T-helper 17 cell (primary cell): Measurements from ENCODE around the gene PANX2. TPM values are rescaled to one million over a fixed set of nuclear protein-coding genes. Genes with fewer than 3 reads are reported as not detected.
A peak's percentile ranks its signal among the peaks of the same experiment; 100 is the strongest.
"Not testable (repeated sequence)": the region's sequence is repeated elsewhere in the genome, so short reads cannot be mapped to it uniquely, and the experiment has no call there.

Experiments
- ATAC-seq: fragments of 150-1000 bp; cut with Tn5 transposase; 2 replicates; pipeline ENCODE4 v1.10.0; 2021; ENCODE audit warnings: mild to moderate bottlenecking, moderate library complexity
- DNase-seq, 3 donors: peaks; one replicate each; pipeline versions ENCODE4 v3.0.0 to v3.0.0-alpha.2; 2020 to 2021
- H3K9me3 ChIP-seq: one replicate; pipeline ENCODE4 v1.7.0; 2013; ENCODE audit warnings: low read length, mild to moderate bottlenecking; ENCODE audit not compliant: control insufficient read depth, poor library complexity, severe bottlenecking
- H3K27ac Mint-ChIP-seq: one replicate; pipeline ENCODE4 v1.8.0; 2022; ENCODE audit warnings: mild to moderate bottlenecking, moderate library complexity, mixed read lengths
- H3K27me3 Mint-ChIP-seq: one replicate; pipeline ENCODE4 v1.8.0; 2022; ENCODE audit warnings: mixed read lengths
- H3K36me3 Mint-ChIP-seq: one replicate; pipeline ENCODE4 v1.8.0; 2022; ENCODE audit warnings: low read depth, mixed read lengths
- H3K4me1 Mint-ChIP-seq: one replicate; pipeline ENCODE4 v1.8.0; 2022; ENCODE audit warnings: mild to moderate bottlenecking, mixed read lengths
- H3K4me3 Mint-ChIP-seq: one replicate; pipeline ENCODE4 v1.8.0; 2022; ENCODE audit warnings: mild to moderate bottlenecking, moderate library complexity, mixed read lengths
- total RNA-seq, 4 donors: library from RNA in 2 of 4; stranded (reverse) in 2 of 4; gene quantifications; one replicate each; pipeline ENCODE4 v1.2.3 and lab custom pipeline; 2022 to 2026

Gene PANX2
- total RNA-seq, 2 donors from 2014 or later = 0.29 TPM; not detected in 1

DNA sequence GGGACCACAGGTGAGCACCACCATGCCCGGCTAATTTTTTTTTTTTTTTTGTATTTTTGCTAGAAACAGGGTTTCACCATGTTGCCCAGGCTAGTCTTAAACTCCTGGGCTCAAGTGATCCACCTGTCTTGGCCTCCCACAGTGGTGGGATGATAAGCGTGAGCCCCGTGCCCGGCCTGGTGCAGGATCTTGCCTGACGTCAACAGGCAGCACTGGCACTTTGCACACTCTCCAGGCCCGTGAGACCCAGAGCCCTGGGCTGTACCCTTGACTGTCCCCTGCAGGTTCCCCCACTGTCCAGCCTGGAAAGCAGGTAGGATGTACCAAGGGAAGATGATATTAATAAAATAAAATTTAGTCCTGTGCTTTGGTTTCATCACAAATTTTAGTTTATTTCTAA lies 29.1 kb upstream of the PANX2 start:
- Mint-ChIP-seq H3K27me3 (peaks cover 62% of the 10 kb centered on the region), H3K4me3 (no peak overlapping the region), H3K4me1 (peaks cover 2% of the 10 kb centered on the region), H3K27ac (no peak overlapping the region), H3K36me3 (no peaks in the 10 kb centered on the region)
- H3K9me3 ChIP-seq = no peaks in the 10 kb centered on the region
- DNase-seq (no peak), ATAC-seq (no peak)

DNA sequence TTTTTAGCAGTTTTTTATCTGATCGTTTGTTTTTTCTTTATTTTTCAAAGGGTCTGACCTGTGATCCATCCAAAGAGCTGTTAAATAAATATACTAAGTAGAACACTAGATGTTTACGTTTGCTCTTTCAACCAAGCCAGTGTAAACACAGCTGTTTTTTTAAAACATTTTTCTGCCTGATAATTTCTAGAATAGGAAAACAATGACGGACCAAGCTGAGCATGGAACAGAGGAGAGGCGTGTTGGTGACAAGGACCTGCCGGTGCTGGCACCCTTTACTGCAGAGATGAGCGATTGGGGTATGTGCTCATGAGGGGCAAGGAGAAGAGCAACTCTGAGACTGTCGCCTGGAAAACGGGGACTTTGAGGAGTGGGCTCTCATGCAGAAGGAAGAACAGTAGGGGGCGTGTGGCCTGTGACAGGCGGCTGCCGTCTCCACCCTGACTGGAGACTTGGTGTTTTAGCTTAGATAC lies 28.6 kb upstream of the PANX2 start:
- ATAC-seq = no peak
- H3K4me3 Mint-ChIP-seq = no peak overlapping the region
- DNase-seq = no peak
- H3K4me1 Mint-ChIP-seq = peaks cover 2% of the 10 kb centered on the region
- H3K27me3 Mint-ChIP-seq = peaks cover 57% of the 10 kb centered on the region
- H3K9me3 ChIP-seq = no peaks in the 10 kb centered on the region
- no peak overlapping the region for H3K27ac Mint-ChIP-seq
- no peaks in the 10 kb centered on the region for H3K36me3 Mint-ChIP-seq

DNA sequence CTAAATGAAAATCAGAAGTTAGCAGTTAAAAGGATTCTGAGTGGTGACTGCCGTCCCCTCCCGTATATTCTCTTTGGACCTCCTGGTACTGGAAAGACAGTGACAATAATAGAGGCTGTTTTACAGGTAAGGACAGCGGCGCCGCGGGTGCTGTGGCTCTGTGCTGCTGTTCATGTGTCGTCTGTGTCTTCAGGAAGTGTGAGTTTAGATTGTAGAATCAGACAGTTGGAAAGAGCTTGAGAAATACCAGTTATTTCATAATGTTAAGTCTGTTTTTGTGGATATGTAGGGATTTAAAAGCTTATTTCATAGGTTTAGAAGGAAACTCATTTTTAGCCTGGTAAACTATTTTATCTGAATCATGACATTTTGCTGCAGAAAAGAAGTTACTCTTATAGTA lies 27.4 kb upstream of the PANX2 start:
- H3K27me3 Mint-ChIP-seq = peaks cover 52% of the 10 kb centered on the region
- H3K9me3 ChIP-seq = no peaks in the 10 kb centered on the region
- ATAC-seq = no peak
- peaks cover 2% of the 10 kb centered on the region for H3K4me1 Mint-ChIP-seq
- H3K27ac Mint-ChIP-seq = no peak overlapping the region
- H3K36me3 Mint-ChIP-seq = no peaks in the 10 kb centered on the region
- H3K4me3 Mint-ChIP-seq = no peak overlapping the region
- DNase-seq = no peak

DNA sequence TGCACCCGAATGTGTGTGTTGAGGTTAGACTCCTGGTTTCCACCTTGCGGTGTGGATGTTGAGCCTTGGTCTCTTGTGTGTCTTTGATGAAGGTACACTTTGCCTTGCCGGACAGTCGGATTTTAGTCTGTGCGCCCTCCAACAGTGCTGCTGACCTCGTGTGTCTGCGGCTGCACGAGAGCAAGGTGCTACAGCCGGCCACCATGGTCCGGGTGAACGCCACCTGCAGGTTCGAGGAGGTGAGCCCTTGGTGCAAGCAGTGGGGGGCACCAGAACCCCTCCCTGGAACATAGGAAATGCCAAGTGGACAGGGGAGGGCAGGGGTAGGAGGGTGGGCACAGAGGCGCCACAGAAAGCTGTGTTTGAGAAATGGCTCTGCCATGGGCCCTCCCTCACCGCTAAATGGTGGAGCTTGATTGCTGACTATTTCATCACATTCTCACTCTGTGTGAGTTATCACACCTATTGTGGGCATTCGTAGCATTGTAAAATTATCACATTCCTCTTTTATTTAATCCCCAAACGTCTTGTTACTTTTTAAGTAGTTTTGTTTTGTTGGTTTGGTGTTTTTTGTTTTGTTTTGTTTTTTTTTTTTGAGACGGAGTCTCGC lies 26.4 kb upstream of the PANX2 start:
- no peak for DNase-seq

DNA sequence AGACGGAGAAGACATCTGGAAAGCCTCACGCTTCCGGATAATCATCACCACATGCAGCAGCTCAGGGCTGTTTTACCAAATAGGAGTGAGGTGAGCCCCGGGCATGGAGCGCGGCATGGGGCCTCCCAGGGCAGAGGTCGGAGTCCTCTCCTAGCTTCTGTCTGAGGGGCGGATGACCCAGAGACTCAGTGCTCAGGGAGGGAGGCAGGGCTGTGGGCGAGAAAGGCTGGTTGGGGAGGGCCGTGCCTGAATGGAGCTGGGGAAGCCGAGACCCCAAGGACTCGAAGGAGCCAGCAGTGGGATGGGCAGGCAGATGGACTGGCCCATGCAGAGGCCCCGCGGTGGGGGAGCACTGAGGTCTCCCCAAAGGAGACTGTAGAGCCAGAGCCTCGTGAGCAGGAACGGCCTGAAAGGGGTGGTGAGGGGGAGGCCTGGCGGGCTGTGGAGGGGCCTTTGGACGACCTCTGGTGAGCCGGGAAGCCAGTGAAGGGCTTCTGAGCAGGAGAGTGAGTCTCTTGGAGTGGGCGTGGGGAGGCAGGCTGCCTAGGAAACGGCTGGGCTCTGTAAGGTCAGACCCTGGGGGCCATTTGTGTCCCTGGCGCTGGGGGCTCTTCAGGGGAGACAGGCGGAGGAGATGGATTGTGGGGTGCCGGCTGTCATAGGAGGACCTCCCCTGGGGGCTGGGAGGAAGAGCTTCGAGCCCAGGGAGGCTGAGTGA lies 24.7 kb upstream of the PANX2 start:
- Mint-ChIP-seq H3K36me3 (no peaks in the 10 kb centered on the region), H3K27ac (no peak overlapping the region), H3K4me3 (no peak overlapping the region), H3K4me1 (peaks cover 4% of the 10 kb centered on the region), H3K27me3 (peaks cover 32% of the 10 kb centered on the region)
- H3K9me3 ChIP-seq = no peaks in the 10 kb centered on the region
- no peak for ATAC-seq
- no peak for DNase-seq

More for the DNA sequence above, 26.4 kb upstream of the PANX2 start:
- no peak for ATAC-seq
- peaks cover 48% of the 10 kb centered on the region for H3K27me3 Mint-ChIP-seq
- H3K36me3 Mint-ChIP-seq = no peaks in the 10 kb centered on the region
- no peak overlapping the region for H3K4me3 Mint-ChIP-seq
- no peak overlapping the region for H3K27ac Mint-ChIP-seq
- H3K4me1 Mint-ChIP-seq = peaks cover 2% of the 10 kb centered on the region
- H3K9me3 ChIP-seq = no peaks in the 10 kb centered on the region

DNA sequence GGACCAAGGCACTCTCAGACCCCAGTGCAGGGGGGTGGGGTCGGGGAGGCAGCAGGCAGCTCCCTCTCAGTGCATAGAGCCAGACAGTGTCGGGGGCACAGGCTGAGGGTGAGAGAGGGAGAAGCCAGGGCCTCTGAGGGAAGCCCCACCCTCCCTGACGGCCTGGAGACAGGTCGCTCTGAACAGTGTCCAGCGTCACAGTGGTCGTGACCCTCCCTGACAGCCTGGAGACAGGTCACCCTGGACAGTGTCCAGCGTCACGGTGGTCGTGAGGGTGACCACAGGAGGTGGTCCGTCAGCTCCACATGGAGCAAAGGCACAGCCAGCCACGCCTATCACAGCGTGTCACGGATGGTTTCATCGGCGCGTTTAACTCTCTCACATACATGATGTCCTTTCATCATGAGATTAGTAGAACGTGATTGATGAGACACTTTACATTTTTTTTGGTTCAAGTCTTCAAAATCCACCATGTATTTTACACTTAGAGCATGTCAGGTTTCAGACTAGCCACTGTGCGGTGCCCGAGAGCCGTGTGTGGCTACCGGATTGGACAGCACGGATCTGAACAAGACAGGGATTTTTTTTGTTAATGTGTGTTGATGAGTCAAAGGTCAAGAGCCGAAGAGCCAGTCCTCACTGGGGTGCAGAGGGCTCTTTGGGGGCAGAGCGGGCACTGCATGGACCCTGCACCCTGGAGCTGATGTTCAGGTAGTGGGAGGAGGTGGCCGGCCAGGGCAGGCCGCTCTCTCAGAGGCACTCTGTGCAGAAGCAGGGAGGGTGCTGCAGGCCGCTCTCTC lies 23.9 kb upstream of the PANX2 start:
- no peak for ATAC-seq
- no peaks in the 10 kb centered on the region for H3K9me3 ChIP-seq
- DNase-seq = no peak
- peaks cover 4% of the 10 kb centered on the region for H3K4me1 Mint-ChIP-seq
- H3K36me3 Mint-ChIP-seq = no peaks in the 10 kb centered on the region
- H3K4me3 Mint-ChIP-seq = no peak overlapping the region
- H3K27ac Mint-ChIP-seq = no peak overlapping the region
- peaks cover 31% of the 10 kb centered on the region for H3K27me3 Mint-ChIP-seq

DNA sequence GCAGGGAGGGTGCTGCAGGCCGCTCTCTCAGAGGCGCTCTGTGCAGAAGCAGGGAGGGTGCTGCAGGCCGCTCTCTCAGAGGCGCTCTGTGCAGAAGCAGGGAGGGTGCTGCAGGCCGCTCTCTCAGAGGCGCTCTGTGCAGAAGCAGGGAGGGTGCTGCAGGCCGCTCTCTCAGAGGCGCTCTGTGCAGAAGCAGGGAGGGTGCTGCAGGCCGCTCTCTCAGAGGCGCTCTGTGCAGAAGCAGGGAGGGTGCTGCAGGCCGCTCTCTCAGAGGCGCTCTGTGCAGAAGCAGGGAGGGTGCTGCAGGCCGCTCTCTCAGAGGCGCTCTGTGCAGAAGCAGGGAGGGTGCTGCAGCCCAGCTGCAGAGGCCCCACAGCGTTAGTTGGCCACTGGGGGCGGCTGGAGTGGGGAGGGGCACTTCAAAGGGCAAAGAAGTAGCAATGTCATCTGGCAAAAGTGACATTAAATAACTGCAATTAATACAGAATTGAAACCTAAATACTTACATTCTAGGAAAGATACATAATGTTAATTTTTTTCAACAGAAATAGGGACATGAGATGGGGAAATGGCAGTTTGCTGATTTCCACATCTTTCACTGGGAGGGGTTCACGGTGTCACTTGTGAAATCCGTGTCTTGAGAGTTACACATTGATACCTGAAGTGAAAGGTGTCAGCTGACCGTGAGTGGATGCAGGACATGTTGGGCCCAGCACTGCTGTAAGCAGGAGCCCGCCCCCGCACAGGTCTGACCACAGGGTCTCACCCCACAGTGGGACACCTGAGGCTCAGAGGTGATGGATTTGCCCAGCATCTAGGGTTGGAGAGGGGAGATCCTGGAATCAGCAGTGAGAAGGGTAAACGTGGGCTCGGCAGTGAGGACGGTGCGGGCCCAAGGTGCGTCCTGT lies 23.0 kb upstream of the PANX2 start:
- not testable (repeated sequence) for H3K4me1 Mint-ChIP-seq, H3K4me3 Mint-ChIP-seq, H3K36me3 Mint-ChIP-seq, H3K27ac Mint-ChIP-seq, ATAC-seq, DNase-seq, H3K9me3 ChIP-seq
- H3K27me3 Mint-ChIP-seq = peaks cover 22% of the 10 kb centered on the region

DNA sequence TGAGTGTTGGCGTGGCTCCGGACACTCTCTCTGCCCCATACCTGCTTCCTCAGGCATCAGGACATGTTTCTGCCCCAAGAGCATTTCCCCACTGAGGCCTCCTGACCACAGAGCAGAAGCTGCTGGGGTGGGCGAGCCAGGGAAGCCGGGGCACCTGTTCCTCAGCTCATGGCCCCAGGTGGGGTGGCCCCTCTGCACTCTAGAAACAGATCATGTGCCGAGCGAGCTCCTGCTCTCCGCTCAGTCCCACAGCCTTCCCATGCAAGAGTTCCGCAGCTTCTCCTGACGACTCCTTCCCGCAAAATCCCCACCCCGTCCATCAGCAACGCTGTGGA lies 22.4 kb upstream of the PANX2 start:
- H3K4me3 Mint-ChIP-seq = no peak overlapping the region
- ATAC-seq (no peak), DNase-seq (no peak)
- peaks cover 4% of the 10 kb centered on the region for H3K4me1 Mint-ChIP-seq
- H3K27ac Mint-ChIP-seq = no peak overlapping the region
- no peaks in the 10 kb centered on the region for H3K9me3 ChIP-seq
- H3K36me3 Mint-ChIP-seq = no peaks in the 10 kb centered on the region
- peaks cover 18% of the 10 kb centered on the region for H3K27me3 Mint-ChIP-seq

DNA sequence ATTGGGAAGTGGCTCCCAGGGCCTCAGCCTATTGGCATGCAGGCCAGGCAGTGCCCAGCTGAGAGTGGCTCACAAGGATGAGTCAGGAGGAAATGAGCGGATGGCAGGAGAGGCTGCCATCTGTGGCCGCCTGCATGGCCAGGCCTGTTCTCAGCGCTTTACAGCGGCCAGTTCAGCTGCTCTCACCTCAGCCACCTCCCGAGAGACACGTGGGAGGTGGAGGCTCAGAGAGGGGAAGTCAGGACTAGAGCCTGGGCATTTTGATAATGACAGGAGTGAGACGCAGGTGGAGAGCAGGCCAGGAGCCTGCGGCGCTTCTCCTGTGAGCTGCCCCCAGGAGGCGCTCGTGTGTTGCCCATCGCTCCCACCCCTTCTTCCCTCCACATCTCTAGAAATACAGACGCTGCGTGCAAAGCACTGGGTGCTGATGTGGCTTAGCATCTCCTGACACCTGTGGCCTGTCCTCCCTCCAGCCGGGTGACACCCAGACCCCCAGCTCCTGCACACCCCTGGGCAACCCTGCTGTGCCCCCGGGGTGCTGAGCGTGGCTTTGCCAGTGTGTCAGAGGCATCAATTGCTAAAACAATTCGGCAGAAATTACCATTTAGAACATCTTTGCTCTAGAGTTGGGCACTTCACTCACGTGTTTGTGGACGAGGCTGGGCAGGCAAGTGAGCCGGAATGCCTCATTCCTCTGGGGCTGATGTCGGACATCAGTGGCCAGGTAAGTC lies 21.4 kb upstream of the PANX2 start:
- ATAC-seq = peak; percentile 99
- peak; percentile 61 to 65 (median 61) for DNase-seq
- H3K27ac Mint-ChIP-seq = no peak overlapping the region
- no peaks in the 10 kb centered on the region for H3K36me3 Mint-ChIP-seq
- H3K9me3 ChIP-seq = no peaks in the 10 kb centered on the region
- H3K4me1 Mint-ChIP-seq = peaks cover 4% of the 10 kb centered on the region
- H3K27me3 Mint-ChIP-seq = peaks cover 10% of the 10 kb centered on the region
- H3K4me3 Mint-ChIP-seq = no peak overlapping the region

DNA sequence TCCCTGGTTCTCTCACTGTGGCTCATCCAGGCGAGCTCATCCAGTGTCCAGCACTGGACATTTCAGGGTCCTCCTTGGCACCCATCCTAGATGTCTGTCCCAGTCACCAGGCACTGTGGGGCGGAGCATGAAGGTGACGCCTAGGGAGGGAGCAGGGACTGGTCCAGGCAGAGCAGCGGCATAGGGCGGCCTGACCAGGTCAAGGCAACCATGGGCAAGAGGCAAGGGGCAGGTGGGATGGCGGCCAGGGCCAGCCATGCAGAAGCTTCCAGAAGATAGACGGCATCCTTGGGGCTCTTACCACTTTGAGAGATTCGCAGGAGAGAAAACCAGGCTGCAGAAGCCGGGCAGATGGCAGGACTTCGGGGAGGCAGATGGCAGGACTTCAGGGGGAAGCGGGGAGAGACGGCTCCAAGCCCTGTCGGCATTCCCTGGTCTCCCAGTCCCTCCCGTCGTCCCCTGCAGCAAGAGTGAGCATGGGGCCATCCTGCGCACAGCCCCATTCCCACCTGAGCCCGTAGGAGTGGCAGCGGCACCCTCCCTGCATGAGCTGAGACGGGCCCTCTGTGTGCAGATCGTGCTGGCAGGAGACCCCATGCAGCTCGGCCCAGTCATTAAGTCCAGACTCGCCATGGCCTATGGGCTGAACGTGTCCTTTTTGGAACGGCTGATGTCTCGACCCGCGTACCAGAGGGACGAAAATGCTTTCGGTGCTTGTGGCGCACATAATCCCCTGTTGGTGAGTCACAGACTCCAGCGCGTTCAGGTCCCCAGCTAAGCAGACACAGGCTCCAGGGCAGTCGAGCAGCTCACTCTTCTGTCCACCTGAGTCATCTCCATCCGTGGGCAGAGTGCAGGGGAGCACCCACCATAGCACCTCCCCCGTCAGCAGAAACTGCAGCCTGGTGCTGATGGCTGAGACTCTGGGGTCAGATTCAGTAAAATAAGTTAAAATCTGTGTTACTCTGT lies 20.1 kb upstream of the PANX2 start:
- DNase-seq (no peak), ATAC-seq (no peak)
- H3K4me3 Mint-ChIP-seq = no peak overlapping the region
- no peaks in the 10 kb centered on the region for H3K36me3 Mint-ChIP-seq
- H3K4me1 Mint-ChIP-seq = peaks cover 6% of the 10 kb centered on the region
- H3K27me3 Mint-ChIP-seq = peaks cover 5% of the 10 kb centered on the region
- no peaks in the 10 kb centered on the region for H3K9me3 ChIP-seq
- no peak overlapping the region for H3K27ac Mint-ChIP-seq

DNA sequence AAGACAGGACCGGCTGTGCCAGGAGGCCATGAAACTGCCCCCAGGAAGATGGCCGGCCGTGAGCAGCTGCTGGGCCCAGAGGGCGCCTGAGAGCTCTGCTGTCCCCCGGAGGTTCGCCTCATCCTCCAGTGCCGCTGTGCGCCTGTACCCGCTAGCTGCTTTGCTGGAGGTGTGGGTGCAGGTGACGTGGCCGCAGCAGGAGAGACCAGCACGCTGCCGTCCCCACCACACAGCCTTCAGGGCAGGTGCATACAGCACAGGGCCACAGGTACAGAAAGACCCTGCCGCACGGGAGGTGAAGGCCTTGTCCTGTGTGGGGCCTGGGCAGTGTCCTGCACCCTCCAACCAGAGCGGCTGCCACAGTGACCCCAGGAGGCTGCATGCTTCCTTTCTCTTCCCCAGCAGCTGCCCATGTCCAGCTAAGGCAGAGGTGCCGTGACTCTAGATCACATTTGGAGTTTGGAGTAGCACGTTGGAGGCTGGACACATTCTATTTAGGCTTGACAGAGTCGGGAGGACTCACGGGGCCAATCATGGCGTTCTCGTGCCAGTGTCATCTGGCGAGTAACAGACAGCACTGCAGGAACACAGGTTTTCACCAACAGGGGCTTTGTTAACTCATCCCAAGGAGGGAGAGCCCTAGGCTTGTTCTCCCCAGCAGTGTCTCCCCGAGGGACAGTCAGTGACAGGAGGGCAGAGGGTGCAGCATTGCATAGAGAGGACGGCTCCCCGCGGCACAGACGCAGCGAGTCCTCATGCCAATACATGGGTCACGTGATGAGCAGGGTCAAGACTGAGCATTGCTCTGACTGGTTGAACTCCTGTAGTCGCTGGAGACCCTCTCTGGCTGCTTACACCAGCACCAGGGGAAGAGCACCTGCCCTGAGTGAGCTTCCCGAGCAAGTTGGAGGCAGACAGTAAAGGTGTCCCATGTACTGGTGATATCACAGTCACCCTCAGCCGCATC lies 18.7 kb upstream of the PANX2 start:
- Mint-ChIP-seq H3K4me1 (peaks cover 4% of the 10 kb centered on the region), H3K36me3 (no peaks in the 10 kb centered on the region), H3K27me3 (no peaks in the 10 kb centered on the region), H3K4me3 (no peak overlapping the region), H3K27ac (no peak overlapping the region)
- ATAC-seq (no peak), DNase-seq (no peak)
- H3K9me3 ChIP-seq = no peaks in the 10 kb centered on the region
